GM12872 (cell line): ENCODE measurements around the gene IL5RA.

Source experiments
- CTCF ChIP-seq: IDR thresholded peaks from 3 replicates; pipeline ENCODE4 v1.5.1; 2011; ENCODE audit warnings: low read depth, mild to moderate bottlenecking, low read length, moderate library complexity; ENCODE audit not compliant: insufficient read depth

The IL5RA gene

GRCh38 chr3:3086239-3086638 is 23.9 kb downstream of the IL5RA start:
- TF ChIP-seq CTCF = no peak

- no peak for TF ChIP-seq CTCF
These were observed 24.4 kb downstream of the IL5RA start for GRCh38 chr3:3085782-3086181.

- no peak for TF ChIP-seq CTCF
These were observed 25.3 kb downstream of the IL5RA start for GRCh38 chr3:3084890-3085289.

DNA sequence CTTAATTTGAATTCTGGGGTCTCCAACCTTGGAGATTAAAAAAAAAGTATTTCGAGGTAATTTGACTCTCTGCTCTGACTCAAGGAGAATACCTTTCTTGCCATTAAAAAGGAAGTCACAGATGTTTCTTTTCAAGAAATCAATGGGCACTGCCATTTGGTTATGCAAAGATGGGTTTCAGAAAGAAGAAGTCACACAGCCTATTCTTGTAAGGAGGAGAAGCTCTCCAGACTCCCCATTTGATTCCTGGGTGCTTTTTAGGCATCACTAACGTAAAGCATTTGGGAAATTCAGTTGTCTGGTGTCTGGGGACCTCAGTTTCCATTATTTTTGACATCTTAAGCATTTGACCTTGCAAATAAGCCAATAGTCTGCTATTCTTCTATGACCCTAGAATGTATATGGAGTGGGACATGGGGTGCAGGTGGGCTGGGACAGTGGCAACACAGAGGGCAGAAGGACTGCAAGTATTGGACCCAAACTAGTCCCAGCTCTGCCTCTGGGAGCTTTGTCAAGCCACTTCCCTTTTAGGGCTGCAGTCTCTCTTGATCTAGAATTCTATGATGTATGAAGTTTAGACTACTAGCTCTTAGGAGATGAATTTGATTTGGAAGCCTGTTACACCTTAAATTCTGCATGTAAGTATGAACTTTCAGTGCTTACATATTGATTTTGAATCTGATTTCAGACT is 27.8 kb downstream of the IL5RA start:
- no peak for TF ChIP-seq CTCF

GRCh38 chr3:3081381-3082233 is 28.6 kb downstream of the IL5RA start:
- TF ChIP-seq CTCF = no peak

- TF ChIP-seq CTCF = no peak
These were observed 29.9 kb downstream of the IL5RA start for GRCh38 chr3:3080309-3080708.

DNA sequence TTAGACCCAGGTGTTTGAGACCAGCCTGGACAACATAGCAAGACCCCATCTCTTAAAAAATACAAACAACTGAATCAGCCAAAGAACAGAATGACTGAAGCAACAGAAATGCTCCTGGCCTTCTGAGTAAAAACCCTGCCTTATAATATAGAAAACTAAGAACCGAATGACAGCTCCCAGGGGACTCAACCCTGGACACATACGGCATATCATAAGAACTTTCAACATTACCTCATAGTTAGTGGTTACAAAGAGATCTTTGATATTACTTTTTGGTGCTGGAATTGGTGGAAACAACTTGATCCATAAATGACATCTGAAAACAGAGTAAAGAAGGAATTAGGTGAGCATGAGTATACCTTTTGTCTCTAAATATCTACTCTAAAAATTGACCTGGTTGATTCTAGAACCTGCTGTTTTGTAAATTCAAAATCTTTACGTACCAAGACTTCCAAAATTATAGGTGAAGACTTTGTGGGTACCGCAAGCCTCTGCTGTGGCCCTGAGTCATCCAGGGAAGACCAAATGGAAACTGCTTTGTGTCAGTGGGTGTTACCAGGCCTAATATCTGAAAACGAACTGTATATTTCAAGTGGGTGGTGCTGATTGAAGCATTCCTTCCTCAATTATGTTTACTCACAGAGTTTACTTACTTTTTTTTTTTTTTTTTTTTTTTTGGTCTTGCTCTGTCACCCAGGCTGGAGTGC is 35.5 kb downstream of the IL5RA start:
- no peak for TF ChIP-seq CTCF
